Natural killer cell (primary cell): ENCODE measurements around the gene NAIF1. TPM values are rescaled to one million over a fixed set of nuclear protein-coding genes. Genes with fewer than 3 reads are reported as not detected.

Experiments
- ATAC-seq, 3 donors: fragments of 150-1000 bp in 2 of 3; fragments of 200-7000 bp in 1 of 3; cut with Tn5 transposase; 1 replicate in 1 of 3; 2 replicates in 2 of 3; pipeline ENCODE4 v1.10.0; 2021; ENCODE audit warnings: mild to moderate bottlenecking in 2 of 3, moderate library complexity in 2 of 3
- DNase-seq, 2 donors: peaks; one replicate each; pipeline versions ENCODE4 v3.0.0 to v3.0.0-alpha.2; 2013 to 2021; ENCODE audit warnings: mixed read lengths in 1 of 2
- H3K27ac ChIP-seq: one replicate; pipeline ENCODE4 v1.5.1; 2013; ENCODE audit warnings: mild to moderate bottlenecking, low read length
- H3K27me3 ChIP-seq: one replicate; pipeline ENCODE4 v1.6.1; 2013; ENCODE audit warnings: low read length; ENCODE audit not compliant: control insufficient read depth, insufficient read depth
- H3K36me3 ChIP-seq: one replicate; pipeline ENCODE4 v1.6.1; 2013; ENCODE audit warnings: low read length; ENCODE audit not compliant: control insufficient read depth, insufficient read depth
- H3K4me1 ChIP-seq: one replicate; pipeline ENCODE4 v1.6.1; 2013; ENCODE audit warnings: low read length; ENCODE audit not compliant: control insufficient read depth, insufficient read depth
- H3K4me3 ChIP-seq: one replicate; pipeline ENCODE4 v1.5.1; 2013; ENCODE audit warnings: low read length
- H3K9me3 ChIP-seq: one replicate; pipeline ENCODE4 v1.6.1; 2013; ENCODE audit warnings: low read length; ENCODE audit not compliant: control insufficient read depth, insufficient read depth
- H3K27ac Mint-ChIP-seq, 2 donors: one replicate each; pipeline ENCODE4 v1.8.0; 2022; ENCODE audit warnings: mild to moderate bottlenecking in 2 of 2, mixed read lengths in 2 of 2, moderate library complexity in 1 of 2
- H3K27me3 Mint-ChIP-seq, 2 donors: one replicate each; pipeline ENCODE4 v1.8.0; 2022; ENCODE audit warnings: low read depth in 2 of 2, mixed read lengths in 2 of 2
- H3K36me3 Mint-ChIP-seq: one replicate; pipeline ENCODE4 v1.8.0; 2022; ENCODE audit warnings: mixed read lengths
- H3K4me1 Mint-ChIP-seq, 2 donors: one replicate each; pipeline ENCODE4 v1.8.0; 2022; ENCODE audit warnings: mixed read lengths in 2 of 2
- H3K4me3 Mint-ChIP-seq: one replicate; pipeline ENCODE4 v1.8.0; 2022; ENCODE audit warnings: mild to moderate bottlenecking, moderate library complexity, mixed read lengths
- H3K9me3 Mint-ChIP-seq, 2 donors: one replicate each; pipeline ENCODE4 v1.8.0; 2022; ENCODE audit warnings: mixed read lengths in 2 of 2
- CTCF ChIP-seq: fragments of 200-600 bp; IDR thresholded peaks from one replicate; pipeline ENCODE4 v1.8.0; 2022; ENCODE audit warnings: antibody characterized with exemption
- WGBS: methylation state at CpG from one replicate; pipeline ENCODE4 v1.1.7; 2013; ENCODE audit warnings: missing lambda C conversion rate; ENCODE audit not compliant: insufficient coverage; 5-methylcytosine and 5-hydroxymethylcytosine counted together
- intact Hi-C: fragments of 100-400 bp; cut with micrococcal nuclease; formaldehyde crosslinking; loops from one replicate; pipeline ENCODE4 v1.14.2; 2022
- total RNA-seq, 4 donors: library from RNA; stranded (reverse); fragments of 120-200 nt in 1 of 4; gene quantifications; one replicate each; pipeline versions ENCODE4 v1.2.3 to v1.2.4, GENCODE V29; 2013 to 2022

NAIF1 gene
- total RNA-seq, 3 donors from 2014 or later (not counting 1 experiment from before 2014, with no cell fraction given), result 11.9 to 12.6 (median 12.1) TPM

GRCh38 chr9:128094166-128094949, 27.2 kb upstream of the NAIF1 start:
- intact Hi-C loops, result no loop called here
- Histone ChIP-seq H3K36me3 (peaks cover 5% of the 10 kb centered on the region), H3K27ac (peak overlapping the region; percentile 43), H3K27me3 (no peaks in the 10 kb centered on the region), H3K9me3 (no peaks in the 10 kb centered on the region), H3K4me3 (no peak overlapping the region), H3K4me1 (peaks cover 47% of the 10 kb centered on the region)
- H3K27ac Mint-ChIP-seq, result peak overlapping the region; percentile 80 to 84
- H3K4me1 Mint-ChIP-seq, result peaks cover 51 to 72% of the 10 kb centered on the region in 2 donors
- H3K4me3 Mint-ChIP-seq, result no peak overlapping the region
- no peaks in the 10 kb centered on the region for H3K36me3 Mint-ChIP-seq
- WGBS, result 60% methylated on average over 8 of the region's 8 CpGs
- ATAC-seq (peak; percentile 77 to 85 (median 83)), DNase-seq (peak in 1 of 2 donors; percentile 82)
- TF ChIP-seq CTCF, result no peak
- no peaks in the 10 kb centered on the region for H3K9me3 Mint-ChIP-seq
- no peaks in the 10 kb centered on the region for H3K27me3 Mint-ChIP-seq

GRCh38 chr9:128093011-128093410, 25.9 kb upstream of the NAIF1 start:
- peaks cover 33% of the 10 kb centered on the region for H3K4me1 ChIP-seq
- intact Hi-C loops, result no loop called here
- H3K36me3 Mint-ChIP-seq, result no peaks in the 10 kb centered on the region

GRCh38 chr9:128092199-128092977, 25.3 kb upstream of the NAIF1 start:
- H3K36me3 Mint-ChIP-seq, result no peaks in the 10 kb centered on the region
- 93% methylated on average over 14 of the region's 16 CpGs for WGBS
- H3K27ac Mint-ChIP-seq, result peak overlapping the region; percentile 38 to 84
- H3K4me3 Mint-ChIP-seq, result no peak overlapping the region
- peaks cover 52 to 71% of the 10 kb centered on the region in 2 donors for H3K4me1 Mint-ChIP-seq
- peaks cover 2% of the 10 kb centered on the region for H3K36me3 ChIP-seq
- TF ChIP-seq CTCF, result no peak
- H3K9me3 Mint-ChIP-seq, result no peaks in the 10 kb centered on the region
- H3K27me3 ChIP-seq, result no peaks in the 10 kb centered on the region
- DNase-seq, result no peak
- no peak overlapping the region for H3K4me3 ChIP-seq
- intact Hi-C loops, result no loop called here
- no peaks in the 10 kb centered on the region for H3K9me3 ChIP-seq
- H3K27ac ChIP-seq, result no peak overlapping the region
- no peak for ATAC-seq
- no peaks in the 10 kb centered on the region for H3K27me3 Mint-ChIP-seq
- peaks cover 28% of the 10 kb centered on the region for H3K4me1 ChIP-seq

More at GRCh38 chr9:128093011-128093410, 25.9 kb upstream of the NAIF1 start:
- Mint-ChIP-seq H3K4me1 (peaks cover 47 to 71% of the 10 kb centered on the region in 2 donors), H3K27me3 (no peaks in the 10 kb centered on the region), H3K9me3 (no peaks in the 10 kb centered on the region), H3K4me3 (no peak overlapping the region), H3K27ac (peak overlapping the region; percentile 62 to 84)
- Histone ChIP-seq H3K27me3 (no peaks in the 10 kb centered on the region), H3K4me3 (no peak overlapping the region), H3K36me3 (peaks cover 2% of the 10 kb centered on the region), H3K27ac (no peak overlapping the region), H3K9me3 (no peaks in the 10 kb centered on the region)
- DNase-seq, result peak in 1 of 2 donors; percentile 73
- 68% methylated on average over 3 of the region's 4 CpGs for WGBS
- no peak for TF ChIP-seq CTCF
- no peak for ATAC-seq
